IMR-90 (cell line): ENCODE results near the gene LRRC14B. TPM values are rescaled to one million over a fixed set of nuclear protein-coding genes. Genes with fewer than 3 reads are reported as not detected.

ENCODE experiments used
- ATAC-seq: fragments of 200-7000 bp; cut with Tn5 transposase; 2 replicates; pipeline ENCODE4 v1.9.1; 2020; ENCODE audit warnings: low read depth, mild to moderate bottlenecking, moderate library complexity
- BruUV-seq: library from RNA; stranded (reverse); fragments of 400-500 nt; replicated peaks from 2 replicates; lab custom pipeline; 2021; lab: Mats Ljungman, UMichigan
- CTCF ChIA-PET: fragments of 300-600 bp; formaldehyde crosslinking; extraction: SDS; loops from one replicate; lab custom pipeline; 2021; ENCODE audit warnings: antibody characterized with exemption; lab: Yijun Ruan, JAX
- POLR2A ChIA-PET: fragments of 300-600 bp; sonication (Branson Sonifier 250); formaldehyde crosslinking; loops from one replicate; lab custom pipeline; 2022; ENCODE audit warnings: antibody characterized with exemption; ENCODE audit not compliant: unreplicated experiment; lab: Charles Lee
- DNase-seq: peaks from one replicate; pipeline ENCODE4 v3.0.0; 2013
- H2AFZ ChIP-seq: replicated peaks from 2 replicates; pipeline ENCODE3; 2013; ENCODE audit warnings: low read length, mild to moderate bottlenecking; ENCODE audit not compliant: poor library complexity
- H2AK5ac ChIP-seq: 2 replicates; pipeline ENCODE4 v1.6.1; 2013; ENCODE audit warnings: low read depth, low read length, inconsistent platforms
- H2AK9ac ChIP-seq: replicated peaks from 2 replicates; pipeline ENCODE3; 2013; ENCODE audit warnings: mild to moderate bottlenecking, low read depth, low read length, moderate library complexity; ENCODE audit not compliant: poor library complexity
- H2BK120ac ChIP-seq: 2 replicates; pipeline ENCODE4 v1.6.1; 2013; ENCODE audit warnings: low read depth, low read length, inconsistent platforms
- H2BK15ac ChIP-seq: 3 replicates; pipeline ENCODE4 v1.6.1; 2013; ENCODE audit warnings: low read depth, low read length, inconsistent platforms
- H2BK20ac ChIP-seq: 2 replicates; pipeline ENCODE4 v1.6.1; 2013; ENCODE audit warnings: low read depth, mild to moderate bottlenecking, inconsistent platforms, low read length, moderate library complexity
- H2BK5ac ChIP-seq: 2 replicates; pipeline ENCODE4 v1.6.1; 2013; ENCODE audit warnings: mild to moderate bottlenecking, low read depth, low read length, inconsistent platforms; ENCODE audit not compliant: poor library complexity, severe bottlenecking
- H3K14ac ChIP-seq: replicated peaks from 2 replicates; pipeline ENCODE4 v1.6.1; 2013; ENCODE audit warnings: low read depth, low read length, inconsistent platforms
- H3K18ac ChIP-seq: 2 replicates; pipeline ENCODE4 v1.6.1; 2013; ENCODE audit warnings: low read depth, low read length, control low read depth
- H3K23ac ChIP-seq: 2 replicates; pipeline ENCODE4 v1.6.1; 2013; ENCODE audit warnings: low read depth, low read length, inconsistent platforms
- H3K27ac ChIP-seq: 2 replicates; pipeline ENCODE4 v1.5.1; 2013; ENCODE audit warnings: mild to moderate bottlenecking, control low read depth, low read length; ENCODE audit not compliant: insufficient read depth
- H3K27me3 ChIP-seq: 2 replicates; pipeline ENCODE4 v1.6.1; 2013; ENCODE audit warnings: low read length; ENCODE audit not compliant: control insufficient read depth, insufficient read depth
- H3K36me3 ChIP-seq: 2 replicates; pipeline ENCODE4 v1.6.1; 2013; ENCODE audit warnings: low read length, mixed read lengths; ENCODE audit not compliant: control insufficient read depth, insufficient read depth
- H3K4ac ChIP-seq: 2 replicates; pipeline ENCODE4 v1.6.1; 2013; ENCODE audit warnings: low read depth, low read length, inconsistent platforms
- H3K4me1 ChIP-seq: 2 replicates; pipeline ENCODE4 v1.6.1; 2013; ENCODE audit warnings: low read length, mixed read lengths; ENCODE audit not compliant: control insufficient read depth, insufficient read depth
- H3K4me2 ChIP-seq: 2 replicates; pipeline ENCODE4 v1.6.1; 2013; ENCODE audit warnings: low read depth, mild to moderate bottlenecking, control low read depth, low read length, moderate library complexity
- H3K4me3 ChIP-seq: 2 replicates; pipeline ENCODE4 v1.5.1; 2013; ENCODE audit warnings: low read depth, mild to moderate bottlenecking, control low read depth, low read length, moderate library complexity; ENCODE audit not compliant: insufficient read depth
- H3K56ac ChIP-seq: 2 replicates; pipeline ENCODE4 v1.6.1; 2013; ENCODE audit warnings: low read length, inconsistent platforms; ENCODE audit not compliant: insufficient read depth; ENCODE audit errors: extremely low read depth
- H3K79me1 ChIP-seq, 2 experiments: 2 replicates each; pipeline ENCODE4 v1.6.1; 2013; ENCODE audit warnings: low read length in 2 of 2, inconsistent platforms in 1 of 2, low read depth in 1 of 2
- H3K9ac ChIP-seq: 2 replicates; pipeline ENCODE4 v1.6.1; 2013; ENCODE audit warnings: low read depth, low read length, control low read depth
- H3K9me1 ChIP-seq: 2 replicates; pipeline ENCODE4 v1.6.1; 2013; ENCODE audit warnings: low read length, inconsistent platforms; ENCODE audit not compliant: insufficient read depth
- H3K9me3 ChIP-seq: 2 replicates; pipeline ENCODE4 v1.6.1; 2013; ENCODE audit warnings: low read length; ENCODE audit not compliant: control insufficient read depth, insufficient read depth
- H4K20me1 ChIP-seq: 2 replicates; pipeline ENCODE4 v1.6.1; 2013; ENCODE audit warnings: low read length, inconsistent platforms; ENCODE audit not compliant: insufficient read depth
- H4K5ac ChIP-seq: 2 replicates; pipeline ENCODE4 v1.6.1; 2013; ENCODE audit warnings: mild to moderate bottlenecking, low read depth, low read length, control low read depth
- H4K8ac ChIP-seq, 2 experiments: 2 replicates each; pipeline ENCODE4 v1.6.1; 2013; ENCODE audit warnings: low read depth in 2 of 2, low read length in 2 of 2, control low read depth in 1 of 2, inconsistent platforms in 1 of 2
- H4K91ac ChIP-seq: 2 replicates; pipeline ENCODE4 v1.6.1; 2013; ENCODE audit warnings: low read depth, low read length, inconsistent platforms; ENCODE audit not compliant: insufficient read depth
- CEBPB ChIP-seq: IDR thresholded peaks from 2 replicates; pipeline ENCODE4 v1.6.1; 2012; ENCODE audit warnings: low read depth, low read length, improper control_type of control experiment
- CHD1 ChIP-seq: IDR thresholded peaks from 2 replicates; pipeline ENCODE4 v1.6.1; 2012; ENCODE audit warnings: low read depth, low read length, improper control_type of control experiment
- MAFK ChIP-seq: IDR thresholded peaks from 2 replicates; pipeline ENCODE4 v1.6.1; 2012; ENCODE audit warnings: low read depth, low read length, improper control_type of control experiment
- MAZ ChIP-seq: IDR thresholded peaks from 2 replicates; pipeline ENCODE4 v1.6.1; 2012; ENCODE audit warnings: low read depth, mild to moderate bottlenecking, low read length, improper control_type of control experiment, moderate library complexity, borderline replicate concordance
- POLR2A ChIP-seq: IDR thresholded peaks from 2 replicates; pipeline ENCODE4 v1.6.1; 2012; ENCODE audit warnings: mild to moderate bottlenecking, low read depth, low read length
- RAD21 ChIP-seq: IDR thresholded peaks from 2 replicates; pipeline ENCODE4 v1.6.1; 2012; ENCODE audit warnings: low read length, improper control_type of control experiment
- SMC3 ChIP-seq: fragments of 150-350 bp; IDR thresholded peaks from 2 replicates; pipeline ENCODE4 v1.6.1; 2016; ENCODE audit warnings: low read depth, mild to moderate bottlenecking, antibody characterized with exemption, low read length, moderate library complexity
- USF2 ChIP-seq: fragments of 150-350 bp; IDR thresholded peaks from 2 replicates; pipeline ENCODE4 v1.6.1; 2017; ENCODE audit warnings: mild to moderate bottlenecking, antibody characterized with exemption, low read length, low read depth
- WGBS, 2 experiments: methylation state at CpG; one replicate each; pipeline versions ENCODE4 v1.1.5 to v1.1.7; 2013; ENCODE audit warnings: missing lambda C conversion rate in 2 of 2; ENCODE audit not compliant: insufficient read length in 1 of 2; ENCODE audit errors: extremely low coverage in 2 of 2; 5-methylcytosine and 5-hydroxymethylcytosine counted together
- dilution Hi-C: fragments of 300-500 bp; cut with HindIII; formaldehyde crosslinking; loops from one replicate; pipeline ENCODE4 v1.14.3; 2018; ENCODE audit warnings: low sequenced_read_pairs; ENCODE audit not compliant: unreplicated experiment
- in situ Hi-C: fragments of 300-500 bp; cut with MboI; formaldehyde crosslinking; loops from 3 replicates; pipeline ENCODE4 v1.14.3; 2019; ENCODE audit warnings: low sequenced_read_pairs, inconsistent platforms, mixed read lengths
- intact Hi-C: fragments of 100-400 bp; cut with micrococcal nuclease; formaldehyde crosslinking; loops from 2 replicates; pipeline ENCODE4 v1.10.0; 2022
- polyA plus RNA-seq, 3 experiments: library from polyadenylated mRNA; depleted of rRNA; stranded (reverse); fragments of >200 nt; gene quantifications; 2 replicates each; pipeline ENCODE4 v1.2.3, GENCODE V29; 2012; ENCODE audit warnings: low replicate concordance in 1 of 3
- total RNA-seq: library from RNA; depleted of rRNA; stranded (reverse); fragments of >200 nt; gene quantifications from 2 replicates; pipeline ENCODE4 v1.2.3, GENCODE V29; 2012

LRRC14B gene
- total and polyA plus RNA-seq, 2 of the 4 experiments (the other 2 are of a cell fraction): not detected

- no peak overlapping the region for H3K9ac ChIP-seq
- no peaks in the 10 kb centered on the region for H3K27me3 ChIP-seq
- H2BK20ac ChIP-seq: no peak overlapping the region
- no peak overlapping the region for H4K8ac ChIP-seq
- no peak overlapping the region for H4K91ac ChIP-seq
- H2AK9ac ChIP-seq: no peak overlapping the region
- no peak overlapping the region for H3K18ac ChIP-seq
- POLR2A ChIA-PET: no interaction called here
- H4K5ac ChIP-seq: no peak overlapping the region
- no peak overlapping the region for H3K14ac ChIP-seq
- H2BK120ac ChIP-seq: no peak overlapping the region
- dilution Hi-C loops: no loop called here
- WGBS, 2 experiments: 96% methylated on average over 10 of the region's 19 CpGs; no CpG with 5 or more reads in 1 of the 2 experiments
- H3K79me1 ChIP-seq: no peaks in the 10 kb centered on the region
- no peak overlapping the region for H2BK15ac ChIP-seq
- H3K4me1 ChIP-seq: peaks cover 12% of the 10 kb centered on the region
- no peak overlapping the region for H2AFZ ChIP-seq
- no peaks in the 10 kb centered on the region for H4K20me1 ChIP-seq
- H3K4me2 ChIP-seq: no peak overlapping the region
- no peaks in the 10 kb centered on the region for H3K9me3 ChIP-seq
- H3K4ac ChIP-seq: no peak overlapping the region
- no peak overlapping the region for H3K23ac ChIP-seq
- H3K4me3 ChIP-seq: no peak overlapping the region
- H3K9me1 ChIP-seq: peaks cover 15% of the 10 kb centered on the region; the same call in 1 of the 2 replicates
- ATAC-seq: no peak
- H2AK5ac ChIP-seq: peak overlapping the region; percentile 69; the same call in 1 of the 2 replicates
- H2BK5ac ChIP-seq: no peak overlapping the region
- no peak for TF ChIP-seq CHD1
- TF ChIP-seq CEBPB: no peak
- no peak for TF ChIP-seq MAZ
- no peak for TF ChIP-seq MAFK
- no peak for TF ChIP-seq POLR2A
- TF ChIP-seq USF2: no peak
- no peak for TF ChIP-seq SMC3
- TF ChIP-seq RAD21: no peak
- DNase-seq: no peak
- no peaks in the 10 kb centered on the region for H3K36me3 ChIP-seq
- no TSS peak for BruUV-seq
- CTCF ChIA-PET: no interaction called here
- no peak overlapping the region for H3K56ac ChIP-seq
- in situ Hi-C loops: no loop called here
- no peak overlapping the region for H3K27ac ChIP-seq
- intact Hi-C loops: no loop called here
Measured at GRCh38 chr5:162190-162564, 29.1 kb upstream of the LRRC14B start.
